Astrocyte (in vitro differentiated cells and primary cell): ENCODE data around the gene BBS9. TPM values are rescaled to one million over a fixed set of nuclear protein-coding genes. Genes with fewer than 3 reads are reported as not detected.

ENCODE experiments used
- DNase-seq: peaks from one replicate; pipeline ENCODE4 v3.0.0-alpha.2; 2010; ENCODE audit warnings: low read depth
- FAIRE-seq: peaks from 2 replicates; lab custom pipeline; 2011; peaks lifted over from hg19 to GRCh38; lab: Jason Lieb, UNC
- H2AFZ ChIP-seq: 2 replicates; pipeline ENCODE4 v1.6.0; 2012; ENCODE audit warnings: low read depth, low read length, inconsistent platforms
- H3K27ac ChIP-seq: 2 replicates; pipeline ENCODE4 v1.5.1; 2011; ENCODE audit warnings: low read depth, low read length, inconsistent platforms
- H3K27me3 ChIP-seq: 2 replicates; pipeline ENCODE4 v1.6.0; 2011; ENCODE audit warnings: low read length, inconsistent platforms; ENCODE audit not compliant: insufficient read depth
- H3K36me3 ChIP-seq: 2 replicates; pipeline ENCODE4 v1.5.1; 2011; ENCODE audit warnings: low read length, inconsistent platforms; ENCODE audit not compliant: insufficient read depth
- H3K4me1 ChIP-seq: 2 replicates; pipeline ENCODE4 v1.5.1; 2011; ENCODE audit warnings: low read length, inconsistent platforms; ENCODE audit not compliant: insufficient read depth
- H3K4me2 ChIP-seq: 2 replicates; pipeline ENCODE4 v1.6.0; 2012; ENCODE audit warnings: low read length, inconsistent platforms
- H3K4me3 ChIP-seq: 2 replicates; pipeline ENCODE4 v1.5.1; 2011; ENCODE audit warnings: low read depth, mild to moderate bottlenecking, low read length, inconsistent platforms; ENCODE audit not compliant: insufficient read depth
- H3K79me2 ChIP-seq: 2 replicates; pipeline ENCODE4 v1.6.0; 2012; ENCODE audit warnings: mild to moderate bottlenecking, low read length, inconsistent platforms; ENCODE audit not compliant: insufficient read depth
- H3K9ac ChIP-seq: 2 replicates; pipeline ENCODE4 v1.6.0; 2012; ENCODE audit warnings: mild to moderate bottlenecking, low read length, inconsistent platforms
- H3K9me3 ChIP-seq: 2 replicates; pipeline ENCODE4 v1.5.1; 2012; ENCODE audit warnings: low read depth, mild to moderate bottlenecking, low read length, inconsistent platforms; ENCODE audit not compliant: insufficient read depth
- H4K20me1 ChIP-seq: 2 replicates; pipeline ENCODE4 v1.6.0; 2012; ENCODE audit warnings: low read length, inconsistent platforms; ENCODE audit not compliant: insufficient read depth
- H3K27ac Mint-ChIP-seq: one replicate; pipeline ENCODE4 v1.8.0; 2021; ENCODE audit warnings: mild to moderate bottlenecking, mixed read lengths; ENCODE audit not compliant: unreplicated experiment
- H3K27me3 Mint-ChIP-seq: one replicate; pipeline ENCODE4 v1.8.0; 2021; ENCODE audit warnings: low read depth, mixed read lengths; ENCODE audit not compliant: unreplicated experiment
- H3K36me3 Mint-ChIP-seq: one replicate; pipeline ENCODE4 v1.8.0; 2021; ENCODE audit warnings: low read depth, mixed read lengths; ENCODE audit not compliant: unreplicated experiment
- H3K4me1 Mint-ChIP-seq: one replicate; pipeline ENCODE4 v1.8.0; 2021; ENCODE audit warnings: low read depth, mixed read lengths; ENCODE audit not compliant: unreplicated experiment
- H3K4me3 Mint-ChIP-seq: one replicate; pipeline ENCODE4 v1.8.0; 2021; ENCODE audit warnings: mild to moderate bottlenecking, moderate library complexity, mixed read lengths; ENCODE audit not compliant: unreplicated experiment
- H3K9me3 Mint-ChIP-seq: one replicate; pipeline ENCODE4 v1.8.0; 2021; ENCODE audit warnings: mild to moderate bottlenecking, mixed read lengths; ENCODE audit not compliant: unreplicated experiment
- CTCF ChIP-seq: IDR thresholded peaks from 2 replicates; pipeline ENCODE4 v1.5.1; 2011; ENCODE audit warnings: low read depth, mild to moderate bottlenecking, inconsistent platforms, low read length, moderate library complexity; ENCODE audit not compliant: insufficient read depth
- EZH2 ChIP-seq: IDR thresholded peaks from 2 replicates; pipeline ENCODE4 v1.6.1; 2012; ENCODE audit warnings: mild to moderate bottlenecking, low read length, inconsistent platforms; ENCODE audit not compliant: insufficient read depth
- total RNA-seq: library from RNA; stranded (reverse); gene quantifications from 2 replicates; pipeline ENCODE4 v1.2.1, GENCODE V29; 2021

BBS9 gene
- total RNA-seq, 1 donor from 2014 or later, result 25.1 TPM

GRCh38 chr7:33114976-33115375 lies 14.4 kb upstream of the BBS9 start:
- Histone ChIP-seq H3K4me1 (no peaks in the 10 kb centered on the region), H3K9me3 (no peaks in the 10 kb centered on the region), H3K36me3 (no peaks in the 10 kb centered on the region), H3K9ac (no peak overlapping the region), H4K20me1 (no peaks in the 10 kb centered on the region), H3K27ac (no peak overlapping the region), H3K27me3 (peaks cover 3% of the 10 kb centered on the region), H3K79me2 (no peaks in the 10 kb centered on the region), H3K4me3 (no peak overlapping the region), H2AFZ (no peak overlapping the region), H3K4me2 (no peak overlapping the region)
- Mint-ChIP-seq H3K4me1 (no peaks in the 10 kb centered on the region), H3K27ac (no peak overlapping the region), H3K36me3 (no peaks in the 10 kb centered on the region), H3K4me3 (no peak overlapping the region), H3K27me3 (peaks cover 4% of the 10 kb centered on the region), H3K9me3 (peaks cover 4% of the 10 kb centered on the region)
- DNase-seq (no peak), FAIRE-seq (no peak)
- no peak for TF ChIP-seq CTCF
- no peak for TF ChIP-seq EZH2

GRCh38 chr7:33118383-33118782 lies 11.0 kb upstream of the BBS9 start:
- Histone ChIP-seq H3K27ac (no peak overlapping the region), H3K9me3 (no peaks in the 10 kb centered on the region), H3K4me3 (no peak overlapping the region), H4K20me1 (no peaks in the 10 kb centered on the region), H2AFZ (no peak overlapping the region), H3K4me1 (no peaks in the 10 kb centered on the region), H3K27me3 (peaks cover 3% of the 10 kb centered on the region), H3K36me3 (no peaks in the 10 kb centered on the region), H3K9ac (no peak overlapping the region), H3K79me2 (no peaks in the 10 kb centered on the region), H3K4me2 (no peak overlapping the region)
- no peak overlapping the region for H3K4me3 Mint-ChIP-seq
- H3K27ac Mint-ChIP-seq, result no peak overlapping the region
- no peaks in the 10 kb centered on the region for H3K4me1 Mint-ChIP-seq
- FAIRE-seq (no peak), DNase-seq (no peak)
- TF ChIP-seq EZH2 (no peak), CTCF (no peak)
- H3K9me3 Mint-ChIP-seq, result peaks cover 4% of the 10 kb centered on the region
- no peaks in the 10 kb centered on the region for H3K36me3 Mint-ChIP-seq
- peaks cover 1% of the 10 kb centered on the region for H3K27me3 Mint-ChIP-seq

GRCh38 chr7:33127085-33127484 lies 2.3 kb upstream of the BBS9 start:
- H3K4me3 Mint-ChIP-seq, result no peak overlapping the region
- Histone ChIP-seq H3K36me3 (no peaks in the 10 kb centered on the region), H3K9ac (no peak overlapping the region), H3K79me2 (peaks cover 2% of the 10 kb centered on the region), H3K4me2 (no peak overlapping the region), H3K27ac (no peak overlapping the region), H2AFZ (no peak overlapping the region), H3K27me3 (no peaks in the 10 kb centered on the region), H3K4me1 (peaks cover 6% of the 10 kb centered on the region), H4K20me1 (no peaks in the 10 kb centered on the region), H3K4me3 (no peak overlapping the region), H3K9me3 (no peaks in the 10 kb centered on the region)
- H3K9me3 Mint-ChIP-seq, result no peaks in the 10 kb centered on the region
- peaks cover 2% of the 10 kb centered on the region for H3K27me3 Mint-ChIP-seq
- H3K27ac Mint-ChIP-seq, result no peak overlapping the region
- H3K36me3 Mint-ChIP-seq, result no peaks in the 10 kb centered on the region
- FAIRE-seq, result no peak
- no peak for DNase-seq
- TF ChIP-seq CTCF (no peak), EZH2 (no peak)
- H3K4me1 Mint-ChIP-seq, result peaks cover 1% of the 10 kb centered on the region
